CD4-positive, alpha-beta T cell treated with Interferon alpha-2 for 1 hour (primary cell): ENCODE data around the gene NPB.
A peak's percentile ranks its signal among the peaks of the same experiment; 100 is the strongest.

Experiments
- DNase-seq, 2 donors: peaks; one replicate each; pipeline ENCODE4 v3.0.0-alpha.2; 2020 to 2022

Gene NPB

GRCh38 chr17:81902023-81902652, at the start of gene NPB:
Gene NPB (plus strand): TSS chr17:81902238. CDS start chr17:81902278, 40 bp downstream.
- DNase-seq: no peak

- DNase-seq: peak in 1 of 2 donors; percentile 16
These were observed 46.9 kb upstream of the NPB start for GRCh38 chr17:81854974-81855774.

GRCh38 chr17:81858170-81858966, 43.7 kb upstream of the NPB start:
- DNase-seq: no peak

GRCh38 chr17:81858967-81859905, 42.8 kb upstream of the NPB start:
- no peak for DNase-seq

GRCh38 chr17:81859906-81860755, 41.9 kb upstream of the NPB start, which contains the start of gene P4HB:
Gene P4HB (minus strand): TSS chr17:81860535. CDS start chr17:81860471, 64 bp downstream.
- no peak for DNase-seq

- peak; percentile 100 for DNase-seq
These were observed 41.1 kb upstream of the NPB start for GRCh38 chr17:81860756-81861568.

GRCh38 chr17:81863123-81863675, 38.8 kb upstream of the NPB start:
- DNase-seq: no peak

GRCh38 chr17:81863833-81864768, 37.9 kb upstream of the NPB start:
- no peak for DNase-seq

- no peak for DNase-seq
These were observed 36.7 kb upstream of the NPB start for GRCh38 chr17:81865358-81865732.

- peak in 1 of 2 donors; percentile 14 for DNase-seq
These were observed 36.2 kb upstream of the NPB start for GRCh38 chr17:81865733-81866439.

GRCh38 chr17:81866440-81867169, 35.4 kb upstream of the NPB start:
- peak in 1 of 2 donors; percentile 24 for DNase-seq

- peak in 1 of 2 donors; percentile 43 for DNase-seq
These were observed 34.7 kb upstream of the NPB start for GRCh38 chr17:81867170-81867990.

- no peak for DNase-seq
These were observed 33.9 kb upstream of the NPB start for GRCh38 chr17:81867991-81868673.

- no peak for DNase-seq
These were observed 33.3 kb upstream of the NPB start for GRCh38 chr17:81868674-81869220.
